Keratinocyte (primary cell): ENCODE measurements around the gene TRIM26. TPM values are rescaled to one million over a fixed set of nuclear protein-coding genes. Genes with fewer than 3 reads are reported as not detected.

Source experiments
- DNase-seq: peaks from one replicate; pipeline ENCODE4 v3.0.0-alpha.2; 2011; ENCODE audit warnings: low read depth, missing footprints, low spot score
- FAIRE-seq: peaks from 2 replicates; lab custom pipeline; 2011; peaks lifted over from hg19 to GRCh38; lab: Jason Lieb, UNC
- H2AFZ ChIP-seq: 2 replicates; pipeline ENCODE4 v1.6.0; 2012; ENCODE audit warnings: low read length, control low read depth, inconsistent platforms; ENCODE audit not compliant: control insufficient read depth
- H3K27ac ChIP-seq: 2 replicates; pipeline ENCODE4 v1.5.1; 2011; ENCODE audit warnings: low read length; ENCODE audit not compliant: control insufficient read depth, insufficient read depth
- H3K27me3 ChIP-seq: 3 replicates; pipeline ENCODE4 v1.6.0; 2011; ENCODE audit warnings: low read length; ENCODE audit not compliant: control insufficient read depth, insufficient read depth; ENCODE audit errors: extremely low read depth
- H3K36me3 ChIP-seq, 2 experiments: 2 replicates in 1 of 2; 3 replicates in 1 of 2; pipeline ENCODE4 v1.5.1; 2011; ENCODE audit warnings: low read length in 2 of 2, mild to moderate bottlenecking in 1 of 2; ENCODE audit not compliant: control insufficient read depth in 2 of 2, insufficient read depth in 2 of 2; ENCODE audit errors: extremely low read depth in 1 of 2
- H3K4me1 ChIP-seq: 3 replicates; pipeline ENCODE4 v1.5.1; 2011; ENCODE audit warnings: low read length; ENCODE audit not compliant: control insufficient read depth, insufficient read depth; ENCODE audit errors: extremely low read depth
- H3K4me2 ChIP-seq: 3 replicates; pipeline ENCODE4 v1.6.0; 2011; ENCODE audit warnings: low read depth, low read length; ENCODE audit not compliant: control insufficient read depth, insufficient read depth; ENCODE audit errors: extremely low read depth
- H3K4me3 ChIP-seq, 3 experiments: fragments of 200-600 bp in 1 of 3; sonication (generic) in 1 of 3; 2 replicates in 2 of 3; 3 replicates in 1 of 3; pipeline ENCODE4 v1.5.1; 2011 to 2016; ENCODE audit warnings: low read length in 3 of 3, mild to moderate bottlenecking in 3 of 3, control low read depth in 2 of 3, inconsistent platforms in 1 of 3, low read depth in 1 of 3, mixed read lengths in 1 of 3, mixed run types in 1 of 3, moderate library complexity in 1 of 3; ENCODE audit not compliant: control insufficient read depth in 2 of 3, insufficient read depth in 2 of 3; ENCODE audit errors: extremely low read depth in 1 of 3
- H3K79me2 ChIP-seq: 2 replicates; pipeline ENCODE4 v1.6.0; 2012; ENCODE audit warnings: low read length; ENCODE audit not compliant: control insufficient read depth, insufficient read depth
- H3K9ac ChIP-seq: 3 replicates; pipeline ENCODE4 v1.6.0; 2011; ENCODE audit warnings: low read length; ENCODE audit not compliant: control insufficient read depth, insufficient read depth; ENCODE audit errors: extremely low read depth
- H3K9me1 ChIP-seq: 3 replicates; pipeline ENCODE4 v1.6.0; 2011; ENCODE audit warnings: low read length; ENCODE audit not compliant: control insufficient read depth, insufficient read depth; ENCODE audit errors: extremely low read depth
- H3K9me3 ChIP-seq: 2 replicates; pipeline ENCODE4 v1.5.1; 2012; ENCODE audit warnings: low read depth, low read length; ENCODE audit not compliant: control insufficient read depth
- H4K20me1 ChIP-seq: 3 replicates; pipeline ENCODE4 v1.6.0; 2011; ENCODE audit warnings: low read length; ENCODE audit not compliant: control insufficient read depth, insufficient read depth; ENCODE audit errors: extremely low read depth
- CTCF ChIP-seq, 3 experiments: IDR thresholded peaks in 1 of 3; conservative IDR thresholded peaks in 1 of 3; optimal IDR thresholded peaks in 1 of 3; 2 replicates in 2 of 3; 3 replicates in 1 of 3; pipeline versions ENCODE3 to v1.5.1; 2011; ENCODE audit warnings: low read length in 3 of 3, mild to moderate bottlenecking in 3 of 3, moderate library complexity in 2 of 3, control low read depth in 1 of 3, inconsistent platforms in 1 of 3; ENCODE audit not compliant: insufficient read depth in 2 of 3; ENCODE audit errors: extremely low read depth in 1 of 3
- EZH2 ChIP-seq: IDR thresholded peaks from one replicate; pipeline ENCODE4 v1.6.1; 2012; ENCODE audit warnings: inconsistent platforms, mild to moderate bottlenecking, low read length, moderate library complexity
- dilution Hi-C: fragments of 300-500 bp; cut with MboI; formaldehyde crosslinking; loops from one replicate; pipeline ENCODE4 v1.7.0; 2020; ENCODE audit warnings: low sequenced_read_pairs; ENCODE audit not compliant: extremely low pct_ligation_motif_present
- polyA plus RNA-seq, 5 experiments: library from polyadenylated mRNA; depleted of rRNA in 3 of 5; stranded (reverse) in 3 of 5; stranded (forward) in 1 of 5; unstranded in 1 of 5; fragments of >200 nt; gene quantifications; 1 replicate in 1 of 5; 2 replicates in 3 of 5; 3 replicates in 1 of 5; pipeline versions ENCODE4 v1.2.1 to v1.2.3, GENCODE V29; 2011 to 2012; ENCODE audit warnings: missing spikeins in 2 of 5, low read depth in 1 of 5, low replicate concordance in 1 of 5

TRIM26 gene
- polyA plus RNA-seq, 1 donor (not counting 4 experiments of a cell fraction or from before 2014, with no cell fraction given) = 34.7 TPM

- Histone ChIP-seq H3K9ac (no peak overlapping the region), H3K9me1 (no peaks in the 10 kb centered on the region), H2AFZ (no peak overlapping the region), H3K9me3 (no peaks in the 10 kb centered on the region), H3K36me3 (no peaks in the 10 kb centered on the region), H3K4me2 (no peak overlapping the region), H3K27me3 (peaks cover 9% of the 10 kb centered on the region), H4K20me1 (no peaks in the 10 kb centered on the region), H3K79me2 (no peaks in the 10 kb centered on the region), H3K4me3 (no peak overlapping the region), H3K4me1 (peaks cover 26% of the 10 kb centered on the region), H3K27ac (no peak overlapping the region)
- FAIRE-seq (no peak), DNase-seq (no peak)
- TF ChIP-seq CTCF (optimal IDR thresholded peaks at IDR 0.05 in 1 of 3, IDR thresholded peaks at IDR 0.05 in 1 of 3, conservative IDR thresholded peaks at IDR 0.05 in 1 of 3; ENCODE audit: extremely low read depth in 1 of 3, insufficient read depth in 2 of 3, low read length in 3 of 3) (no peak), EZH2 (no peak)
- dilution Hi-C loops = no loop called here
Observed at GRCh38 chr6:30152016-30152673, 61.1 kb downstream of the TRIM26 start.

GRCh38 chr6:30151580-30151979, 61.6 kb downstream of the TRIM26 start:
- Histone ChIP-seq H3K79me2 (no peaks in the 10 kb centered on the region), H2AFZ (no peak overlapping the region), H3K9me3 (no peaks in the 10 kb centered on the region), H3K9ac (no peak overlapping the region), H3K36me3 (no peaks in the 10 kb centered on the region), H3K4me2 (no peak overlapping the region), H3K27ac (no peak overlapping the region), H4K20me1 (no peaks in the 10 kb centered on the region), H3K4me1 (peaks cover 21% of the 10 kb centered on the region), H3K4me3 (no peak overlapping the region), H3K9me1 (no peaks in the 10 kb centered on the region), H3K27me3 (peaks cover 15% of the 10 kb centered on the region)
- no peak for DNase-seq
- TF ChIP-seq EZH2 (no peak), CTCF (optimal IDR thresholded peaks at IDR 0.05 in 1 of 3, IDR thresholded peaks at IDR 0.05 in 1 of 3, conservative IDR thresholded peaks at IDR 0.05 in 1 of 3; ENCODE audit: extremely low read depth in 1 of 3, insufficient read depth in 2 of 3, low read length in 3 of 3) (no peak)
- dilution Hi-C loops = no loop called here
- FAIRE-seq = no peak
